Suppressor macrophage treated with lipopolysaccharide for 4 hours (primary cell): Measurements from ENCODE around the gene VWA5B1.
A peak's percentile ranks its signal among the peaks of the same experiment; 100 is the strongest.
"Not testable (repeated sequence)": the region's sequence is repeated elsewhere in the genome, so short reads cannot be mapped to it uniquely, and the experiment has no call there.

Experiments
- DNase-seq: peaks from one replicate; pipeline ENCODE4 v3.0.0-alpha.2; 2020

The VWA5B1 gene

GRCh38 chr1:20280341-20280740 is 10.3 kb upstream of the VWA5B1 start:
- no peak for DNase-seq

- DNase-seq = no peak
These were observed 9.8 kb upstream of the VWA5B1 start for GRCh38 chr1:20280906-20281305.

GRCh38 chr1:20281801-20282200 is 8.9 kb upstream of the VWA5B1 start:
- no peak for DNase-seq

- no peak for DNase-seq
These were observed 8.1 kb upstream of the VWA5B1 start for GRCh38 chr1:20282533-20282932.

- no peak for DNase-seq
These were observed 6.6 kb upstream of the VWA5B1 start for GRCh38 chr1:20284046-20284445.

- no peak for DNase-seq
These were observed 6.0 kb upstream of the VWA5B1 start for GRCh38 chr1:20284625-20285024.

GRCh38 chr1:20285510-20285909 is 5.2 kb upstream of the VWA5B1 start:
- DNase-seq = no peak

GRCh38 chr1:20287696-20288095 is 3.0 kb upstream of the VWA5B1 start:
- DNase-seq = not testable (repeated sequence)

- DNase-seq = no peak
These were observed 990 bp downstream of the VWA5B1 start for GRCh38 chr1:20291645-20292084.

- DNase-seq = no peak
These were observed 8.0 kb downstream of the VWA5B1 start for GRCh38 chr1:20298626-20299025.

- DNase-seq = no peak
These were observed 10.9 kb downstream of the VWA5B1 start for GRCh38 chr1:20301463-20302107.

GRCh38 chr1:20302108-20302471 is 11.4 kb downstream of the VWA5B1 start:
- DNase-seq = no peak

- no peak for DNase-seq
These were observed 16.4 kb downstream of the VWA5B1 start for GRCh38 chr1:20307026-20307425.

- no peak for DNase-seq
These were observed 17.9 kb downstream of the VWA5B1 start for GRCh38 chr1:20308569-20308968.

- DNase-seq = no peak
These were observed 20.6 kb downstream of the VWA5B1 start for GRCh38 chr1:20311289-20311688.

- DNase-seq = no peak
These were observed 21.6 kb downstream of the VWA5B1 start for GRCh38 chr1:20312310-20312709.

- no peak for DNase-seq
These were observed 22.1 kb downstream of the VWA5B1 start for GRCh38 chr1:20312818-20313217.

GRCh38 chr1:20317471-20317870 is 26.8 kb downstream of the VWA5B1 start:
- no peak for DNase-seq

- no peak for DNase-seq
These were observed 27.8 kb downstream of the VWA5B1 start for GRCh38 chr1:20318521-20318920.

- DNase-seq = no peak
These were observed 28.3 kb downstream of the VWA5B1 start for GRCh38 chr1:20318971-20319370.

GRCh38 chr1:20319456-20320220 is 29.0 kb downstream of the VWA5B1 start:
- DNase-seq = no peak

GRCh38 chr1:20320704-20321103 is 30.0 kb downstream of the VWA5B1 start:
- no peak for DNase-seq

GRCh38 chr1:20321573-20321972 is 30.9 kb downstream of the VWA5B1 start:
- peak; percentile 2 for DNase-seq

GRCh38 chr1:20322081-20322824 is 31.6 kb downstream of the VWA5B1 start:
- peak; percentile 46 for DNase-seq
